ENCODE data around the gene FLT3LG.

- TF ChIP-seq, protein P1, sequence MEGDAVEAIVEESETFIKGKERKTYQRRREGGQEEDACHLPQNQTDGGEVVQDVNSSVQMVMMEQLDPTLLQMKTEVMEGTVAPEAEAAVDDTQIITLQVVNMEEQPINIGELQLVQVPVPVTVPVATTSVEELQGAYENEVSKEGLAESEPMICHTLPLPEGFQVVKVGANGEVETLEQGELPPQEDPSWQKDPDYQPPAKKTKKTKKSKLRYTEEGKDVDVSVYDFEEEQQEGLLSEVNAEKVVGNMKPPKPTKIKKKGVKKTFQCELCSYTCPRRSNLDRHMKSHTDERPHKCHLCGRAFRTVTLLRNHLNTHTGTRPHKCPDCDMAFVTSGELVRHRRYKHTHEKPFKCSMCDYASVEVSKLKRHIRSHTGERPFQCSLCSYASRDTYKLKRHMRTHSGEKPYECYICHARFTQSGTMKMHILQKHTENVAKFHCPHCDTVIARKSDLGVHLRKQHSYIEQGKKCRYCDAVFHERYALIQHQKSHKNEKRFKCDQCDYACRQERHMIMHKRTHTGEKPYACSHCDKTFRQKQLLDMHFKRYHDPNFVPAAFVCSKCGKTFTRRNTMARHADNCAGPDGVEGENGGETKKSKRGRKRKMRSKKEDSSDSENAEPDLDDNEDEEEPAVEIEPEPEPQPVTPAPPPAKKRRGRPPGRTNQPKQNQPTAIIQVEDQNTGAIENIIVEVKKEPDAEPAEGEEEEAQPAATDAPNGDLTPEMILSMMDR (IDR thresholded peaks at IDR 0.05), result no peak
- no peak for TF ChIP-seq POLR2A (IDR thresholded peaks at IDR 0.05)
Measured at GRCh38 chr19:49512970-49513745, 39.1 kb downstream of the FLT3LG start.
